ENCODE measurements around the gene RSPH10B.
"Not testable (repeated sequence)": the region's sequence is repeated elsewhere in the genome, so short reads cannot be mapped to it uniquely, and the experiment has no call there.

The RSPH10B gene

DNA sequence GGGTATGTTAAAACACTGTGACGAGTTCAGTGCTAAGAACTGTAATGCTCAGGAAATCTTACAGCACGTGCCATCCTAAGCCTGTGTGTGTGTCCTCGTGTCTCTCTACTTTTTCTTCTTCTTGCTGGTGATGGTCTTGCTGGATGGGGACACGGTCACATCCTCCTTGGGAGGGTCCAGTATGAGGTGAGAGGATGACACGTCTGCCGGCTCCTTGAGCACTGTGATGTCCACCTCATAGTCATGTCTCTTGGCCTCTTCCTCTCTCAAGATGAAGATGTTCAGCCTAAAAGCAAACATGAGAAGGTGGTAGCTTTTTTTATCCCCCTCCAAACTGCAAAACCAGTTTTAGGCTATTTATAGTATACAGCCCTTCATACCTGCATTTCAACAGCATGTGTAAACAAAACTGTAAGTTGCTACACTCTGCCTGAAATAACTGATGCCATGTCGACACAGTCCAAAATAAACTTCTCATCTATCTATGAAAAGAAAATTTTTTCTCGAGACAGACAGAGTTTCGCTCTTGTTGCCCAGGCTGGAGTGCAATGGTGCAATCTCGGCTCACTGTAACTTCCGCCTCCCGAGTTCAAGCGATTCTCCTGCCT, 44.1 kb downstream of the RSPH10B start:
- DNase-seq = not testable (repeated sequence)

DNA sequence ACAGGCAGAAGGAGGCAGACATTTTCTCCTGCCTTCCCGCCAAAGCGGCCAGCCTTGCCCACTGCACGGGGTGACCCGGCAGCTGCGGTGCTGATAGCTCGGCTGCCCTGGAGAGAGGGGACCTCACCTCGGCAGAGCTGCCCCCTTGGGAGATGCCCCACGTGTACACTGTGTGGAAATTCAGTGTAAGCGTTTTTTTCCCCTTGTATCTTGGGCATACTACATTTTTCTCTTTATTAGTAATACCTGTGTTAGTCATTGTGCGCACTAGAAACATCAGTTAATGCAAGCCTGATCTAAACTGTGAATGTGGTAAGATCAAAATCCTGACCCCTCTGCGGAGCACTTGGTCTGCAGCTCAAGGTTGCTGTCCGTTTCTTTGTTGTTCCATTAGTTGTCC, 45.9 kb downstream of the RSPH10B start:
- DNase-seq = not testable (repeated sequence)

GRCh38 chr7:5924180-5924579, 46.3 kb downstream of the RSPH10B start:
- not testable (repeated sequence) for DNase-seq

- DNase-seq = not testable (repeated sequence)
Observed at GRCh38 chr7:5916529-5916928, 54.0 kb downstream of the RSPH10B start.

DNA sequence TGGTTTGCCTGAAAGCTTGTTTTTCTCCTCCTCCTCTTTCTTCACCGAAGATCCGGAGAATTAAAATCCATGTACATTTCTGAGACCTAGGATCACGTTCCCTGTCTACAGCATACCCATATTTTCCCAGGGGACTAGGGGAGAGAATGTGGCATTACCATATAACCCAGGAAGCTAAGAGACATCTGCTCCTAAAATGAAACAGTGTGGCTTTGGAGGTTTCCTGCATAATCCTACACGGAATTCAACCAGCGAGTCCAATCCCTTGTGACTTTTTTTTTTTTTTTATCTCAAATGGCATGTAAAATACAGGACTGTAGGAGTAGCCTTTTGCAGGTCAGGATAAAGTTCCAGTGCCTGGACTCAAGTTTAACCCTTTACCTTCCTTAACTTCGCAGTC, 61.7 kb downstream of the RSPH10B start:
- not testable (repeated sequence) for DNase-seq

GRCh38 chr7:5904726-5905125, 65.8 kb downstream of the RSPH10B start:
- not testable (repeated sequence) for DNase-seq

DNA sequence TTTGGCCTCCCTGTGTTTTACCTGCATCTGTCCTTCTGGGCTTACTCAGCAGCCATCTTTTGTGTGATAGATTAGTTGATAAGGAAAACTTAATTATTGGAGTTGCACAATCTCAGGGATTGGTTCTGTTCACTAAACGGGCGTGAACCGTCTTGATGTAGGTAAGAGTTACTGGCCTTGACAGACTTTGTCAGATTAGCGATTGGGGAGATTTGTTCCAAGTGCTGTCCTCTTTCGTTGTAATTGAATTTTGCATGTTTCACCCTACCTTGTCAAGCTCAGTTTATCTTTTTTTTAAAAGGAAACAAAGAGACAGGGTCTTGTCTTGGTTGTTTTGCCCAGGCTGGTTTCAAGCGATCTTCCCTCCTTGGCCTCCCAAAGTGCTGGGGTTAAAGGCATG, 67.5 kb downstream of the RSPH10B start:
- DNase-seq = not testable (repeated sequence)

DNA sequence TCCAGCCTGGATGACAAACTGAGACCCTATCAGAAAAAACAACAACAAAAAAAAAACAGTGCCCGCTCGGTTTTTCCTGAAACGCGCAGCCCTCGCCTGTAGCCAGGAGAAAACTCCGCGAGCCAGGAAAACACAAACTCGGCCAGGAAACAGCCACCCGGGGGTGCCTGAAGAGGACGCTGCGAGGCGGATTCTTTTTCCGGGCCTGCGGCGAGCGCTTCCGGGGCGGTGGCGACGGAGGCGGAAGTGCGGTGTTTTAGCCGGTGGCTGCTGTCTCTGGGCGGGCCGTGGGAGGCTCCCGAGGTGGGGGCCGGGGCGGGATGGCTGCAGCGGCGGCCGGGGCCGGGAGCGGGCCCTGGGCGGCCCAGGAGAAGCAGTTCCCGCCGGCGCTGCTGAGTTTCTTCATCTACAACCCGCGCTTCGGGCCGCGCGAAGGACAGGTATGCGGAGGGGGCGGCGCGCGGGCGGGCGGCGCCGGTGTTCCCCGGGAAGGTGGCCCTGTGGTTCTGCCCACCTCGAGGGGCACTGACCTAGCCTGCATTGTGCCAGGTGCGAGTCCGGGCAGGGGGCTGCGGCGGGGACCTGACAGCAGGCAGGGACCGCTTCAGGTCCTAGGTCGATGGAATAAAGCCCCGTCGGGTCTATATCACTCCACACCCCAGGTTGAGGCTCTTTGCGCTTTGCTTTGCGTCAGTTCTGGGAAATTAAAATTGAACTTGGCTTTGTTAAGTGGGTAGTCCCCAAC, 71.8 kb downstream of the RSPH10B start, which contains the start of gene CCZ1:
TSS of gene CCZ1 (plus strand) at position 254 of the 745 bp plus-strand sequence. CDS start at position 321, 67 bp downstream.
- not testable (repeated sequence) for DNase-seq

GRCh38 chr7:5897369-5897919, 73.0 kb downstream of the RSPH10B start:
- DNase-seq = not testable (repeated sequence)

GRCh38 chr7:5892498-5892897, 78.0 kb downstream of the RSPH10B start:
- DNase-seq = no peak

- DNase-seq = not testable (repeated sequence)
Observed at GRCh38 chr7:5890244-5890643, 80.2 kb downstream of the RSPH10B start.

DNA sequence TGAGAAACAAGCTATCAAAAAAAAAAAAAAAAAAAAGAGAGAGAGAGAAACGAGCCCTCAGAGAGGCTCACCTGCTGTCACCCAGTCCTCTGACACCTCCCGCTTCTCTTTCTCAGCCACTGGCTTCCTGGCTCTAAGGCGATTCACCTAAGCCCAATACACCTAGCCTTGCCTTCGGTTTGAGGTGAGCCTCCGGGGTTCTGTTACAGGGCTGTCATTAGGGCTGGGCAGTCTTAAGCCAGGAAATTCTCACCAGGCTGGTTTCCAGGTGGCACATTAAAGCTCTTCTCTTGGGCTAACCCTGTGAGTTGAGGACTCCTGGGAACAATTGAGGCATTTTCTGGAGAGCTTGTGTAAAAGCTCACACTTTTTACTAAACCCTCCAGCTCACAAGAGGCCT, 82.5 kb downstream of the RSPH10B start:
- DNase-seq = not testable (repeated sequence)

GRCh38 chr7:5884431-5884830, 86.1 kb downstream of the RSPH10B start:
- DNase-seq = not testable (repeated sequence)

DNA sequence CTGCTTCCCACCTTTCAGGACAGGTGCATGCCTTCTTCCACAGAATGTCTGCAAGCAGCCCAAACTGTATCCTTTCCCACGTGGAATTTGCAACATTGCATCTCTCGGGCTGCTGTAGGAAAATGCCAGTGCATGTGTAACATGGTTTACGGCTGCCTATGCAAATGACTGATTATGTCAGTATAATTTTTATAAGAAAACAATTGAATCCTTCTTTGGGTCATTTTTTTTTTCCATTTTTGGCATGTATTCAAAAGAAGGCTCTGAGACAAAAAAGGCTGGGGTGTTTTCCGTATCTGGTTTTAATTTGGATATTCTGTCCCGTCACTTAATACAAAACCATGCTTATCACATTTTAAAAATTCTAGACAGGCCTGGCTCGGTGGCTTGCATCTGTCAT, 90.4 kb downstream of the RSPH10B start:
- DNase-seq = not testable (repeated sequence)

DNA sequence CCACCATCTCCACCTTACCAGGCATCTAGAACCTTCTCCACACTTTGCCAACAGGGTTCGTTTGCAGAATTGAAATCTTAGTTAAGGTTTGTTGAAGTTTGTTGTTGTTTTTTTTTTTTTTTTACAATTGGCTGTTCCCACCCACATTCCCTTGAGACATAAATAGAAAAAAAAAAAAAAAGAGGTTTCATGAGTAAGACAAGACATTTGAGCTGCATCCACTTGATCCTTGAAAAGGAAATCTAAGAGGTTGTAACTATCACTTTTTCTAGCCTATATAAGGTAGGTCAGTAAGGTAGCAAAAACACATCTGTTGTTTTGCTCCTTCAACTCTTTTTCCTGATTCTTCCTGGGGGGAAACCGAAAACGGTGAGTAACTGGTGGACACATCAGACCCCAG, 90.9 kb downstream of the RSPH10B start:
- not testable (repeated sequence) for DNase-seq

Data from cortex of kidney (tissue), 1 donor.